Dedifferentiated amniotic fluid mesenchymal stem cell (primary cell): ENCODE results near the gene LRRC8D.

ENCODE experiments used
- DNase-seq: peaks from one replicate; pipeline ENCODE4 v3.0.0-alpha.2; 2016; ENCODE audit errors: extremely low spot score

The LRRC8D gene

DNA sequence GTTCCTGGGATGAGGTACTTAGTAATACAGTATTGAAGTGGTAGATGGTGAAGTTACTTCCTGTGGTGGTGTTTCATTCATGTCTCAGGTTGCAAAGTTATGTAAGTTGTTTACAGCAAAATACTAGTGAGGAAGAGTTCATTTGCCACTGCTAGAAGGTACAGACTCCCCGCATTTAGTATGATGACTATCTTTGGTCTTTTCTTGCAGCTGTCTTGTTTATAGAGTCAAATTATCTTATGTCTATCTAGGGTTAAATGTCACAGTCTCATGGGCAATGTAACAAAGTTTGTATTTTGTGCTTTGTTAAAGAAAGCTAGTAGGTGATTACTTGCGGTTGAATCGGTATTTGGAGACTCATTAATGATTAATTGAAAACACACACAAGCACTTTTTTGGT is 50.2 kb downstream of the LRRC8D start:
- no peak for DNase-seq

GRCh38 chr1:89871768-89872473 is 51.1 kb downstream of the LRRC8D start:
- DNase-seq = no peak

GRCh38 chr1:89872567-89872966 is 51.7 kb downstream of the LRRC8D start:
- no peak for DNase-seq

DNA sequence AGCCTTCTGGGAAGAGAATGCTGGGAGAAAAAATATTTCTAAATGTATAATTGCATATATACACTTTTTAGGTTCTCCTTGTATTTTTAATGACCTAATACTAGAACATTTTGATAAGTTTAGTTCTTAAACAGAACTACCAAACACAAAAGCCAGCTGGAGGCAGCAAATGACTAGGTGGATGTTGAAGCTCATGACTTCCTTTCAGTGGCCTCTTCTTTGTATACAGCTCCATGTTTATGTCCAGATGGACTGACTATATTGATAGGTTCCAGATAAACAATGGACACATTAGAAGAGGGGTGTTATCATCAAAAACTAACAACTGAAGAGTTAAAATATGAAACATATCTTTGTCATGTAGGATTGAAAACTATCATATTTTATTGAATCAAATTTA is 52.5 kb downstream of the LRRC8D start:
- no peak for DNase-seq

DNA sequence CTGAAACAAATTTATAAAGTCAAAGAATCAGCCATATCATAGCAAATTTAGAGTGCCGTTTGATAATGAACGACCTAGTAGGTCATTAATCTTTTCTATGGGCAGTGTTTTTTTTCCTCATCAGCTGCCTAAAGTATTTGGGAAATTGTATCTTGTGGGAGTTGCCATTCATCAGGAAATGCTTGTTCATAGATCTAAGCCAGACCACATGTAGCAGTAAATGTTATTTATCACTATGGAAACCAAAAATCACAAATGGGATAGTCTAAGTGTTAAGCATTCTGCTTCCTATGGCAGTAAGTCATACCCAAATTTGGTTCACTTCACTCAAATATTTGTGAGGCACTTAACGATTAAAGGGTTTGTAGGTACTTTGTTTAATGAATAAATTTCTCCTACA is 52.9 kb downstream of the LRRC8D start:
- peak; percentile 31 for DNase-seq

DNA sequence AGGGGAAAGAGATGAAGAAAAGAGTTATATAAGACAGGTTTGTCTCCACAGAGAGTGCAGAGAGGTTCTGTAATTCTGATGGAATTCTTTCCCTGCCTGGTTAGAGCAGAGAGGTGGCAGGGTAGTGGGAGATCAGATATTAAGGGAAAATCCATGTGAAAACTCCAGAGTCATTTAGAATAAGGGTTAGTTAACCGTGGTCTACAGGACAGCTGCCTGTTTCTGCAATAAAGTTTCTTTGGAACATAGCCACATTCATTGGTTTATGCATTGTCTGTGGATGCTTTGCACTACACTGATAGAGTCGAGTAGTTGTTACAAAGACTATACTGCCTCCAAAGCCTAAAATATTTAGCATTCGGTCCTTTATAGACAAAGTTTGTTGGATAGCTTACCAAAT is 55.6 kb downstream of the LRRC8D start:
- no peak for DNase-seq

- no peak for DNase-seq
Measured at GRCh38 chr1:89877756-89878155, 56.9 kb downstream of the LRRC8D start.

- no peak for DNase-seq
Measured at GRCh38 chr1:89878256-89878655, 57.4 kb downstream of the LRRC8D start.

GRCh38 chr1:89880679-89881078 is 59.8 kb downstream of the LRRC8D start:
- no peak for DNase-seq

DNA sequence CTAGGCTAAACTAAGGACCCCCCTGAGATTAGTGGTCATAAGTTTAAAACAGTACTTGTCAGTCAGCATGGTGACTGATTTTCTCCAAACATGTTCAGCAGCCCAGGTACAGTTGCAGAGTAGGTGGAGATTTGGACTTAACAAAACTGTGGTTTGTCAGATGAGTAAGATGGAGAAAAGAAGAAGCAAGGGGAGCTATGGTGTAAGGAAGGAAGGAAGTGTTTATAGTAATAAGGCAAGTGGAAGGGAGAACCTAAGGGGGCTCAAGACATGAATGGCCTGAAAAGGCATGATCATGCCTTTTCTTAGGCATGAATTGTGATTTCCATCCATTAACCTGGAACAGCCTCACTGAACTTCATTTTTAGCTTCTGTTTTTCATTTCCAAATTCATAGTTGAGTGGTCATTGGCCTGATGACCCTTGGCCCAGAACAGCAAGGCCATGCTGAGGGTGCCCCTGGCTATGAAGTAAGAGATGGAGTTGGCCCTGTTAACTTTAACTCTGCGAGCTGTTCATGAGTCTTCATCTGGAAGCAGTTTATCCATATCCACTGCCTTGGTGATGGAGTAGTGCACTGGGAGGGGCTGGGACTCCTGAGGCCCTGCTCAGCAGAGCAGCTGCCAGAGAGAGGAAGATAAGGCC is 60.7 kb downstream of the LRRC8D start:
- no peak for DNase-seq

- DNase-seq = no peak
Measured at GRCh38 chr1:89882348-89883029, 61.7 kb downstream of the LRRC8D start.

DNA sequence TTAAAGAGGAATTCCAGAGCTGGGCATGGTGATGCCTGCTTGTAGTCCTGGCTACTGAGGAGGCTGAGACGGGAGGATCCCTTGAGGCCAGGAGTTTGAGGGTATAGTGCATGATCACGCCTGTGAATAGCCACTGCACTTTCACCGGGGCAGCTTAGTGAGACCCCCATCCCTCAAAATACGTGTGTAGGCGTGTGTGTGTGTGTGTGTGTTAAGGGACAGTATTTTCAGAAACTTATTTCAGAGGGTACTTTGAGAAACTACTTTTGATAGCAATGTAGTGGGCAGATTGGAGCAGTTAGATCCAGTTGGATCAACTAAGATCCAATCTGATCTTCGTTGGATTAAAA is 62.2 kb downstream of the LRRC8D start:
- DNase-seq = no peak

DNA sequence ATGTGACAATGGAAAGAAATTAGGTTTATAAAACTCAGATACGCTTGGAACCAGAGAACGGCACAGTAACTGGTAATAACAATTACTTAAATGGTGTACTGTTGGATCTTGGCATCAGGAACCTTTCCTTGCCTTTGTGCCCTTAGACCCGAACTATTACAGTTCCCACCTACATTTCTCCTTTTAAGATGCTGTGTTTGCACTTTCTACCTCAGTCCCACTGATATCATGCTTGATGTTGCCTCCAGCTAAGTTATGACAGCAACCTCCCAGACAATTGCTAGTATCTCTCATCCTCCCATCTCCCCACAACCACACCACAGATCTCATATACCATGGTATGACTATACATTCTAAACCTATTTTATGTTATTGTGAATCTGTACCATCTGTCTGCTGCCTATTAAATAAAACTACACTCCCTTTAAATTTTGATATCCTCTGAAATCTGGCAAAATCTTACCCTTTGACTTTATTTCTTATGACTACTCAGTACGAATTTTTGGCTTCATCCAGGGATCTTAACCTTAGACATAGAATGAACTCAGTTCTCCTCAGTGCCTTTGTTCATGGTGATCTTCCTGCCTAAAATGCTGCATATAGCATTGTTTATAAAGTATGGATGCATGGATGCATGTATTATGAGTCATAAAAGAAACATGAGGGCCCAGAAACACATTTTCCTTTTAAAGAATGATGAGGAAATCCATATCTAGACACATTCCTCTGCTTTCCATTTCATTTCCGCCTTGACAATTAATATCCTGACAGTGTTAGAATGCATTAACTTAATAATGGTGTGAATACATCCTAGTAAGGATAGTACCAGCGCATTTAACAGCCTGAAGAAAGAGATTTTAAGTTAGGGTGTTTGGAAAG is 64.1 kb downstream of the LRRC8D start:
- DNase-seq = peak; percentile 40

- no peak for DNase-seq
Measured at GRCh38 chr1:89887270-89887669, 66.4 kb downstream of the LRRC8D start.

- no peak for DNase-seq
Measured at GRCh38 chr1:89887713-89888112, 66.9 kb downstream of the LRRC8D start.

DNA sequence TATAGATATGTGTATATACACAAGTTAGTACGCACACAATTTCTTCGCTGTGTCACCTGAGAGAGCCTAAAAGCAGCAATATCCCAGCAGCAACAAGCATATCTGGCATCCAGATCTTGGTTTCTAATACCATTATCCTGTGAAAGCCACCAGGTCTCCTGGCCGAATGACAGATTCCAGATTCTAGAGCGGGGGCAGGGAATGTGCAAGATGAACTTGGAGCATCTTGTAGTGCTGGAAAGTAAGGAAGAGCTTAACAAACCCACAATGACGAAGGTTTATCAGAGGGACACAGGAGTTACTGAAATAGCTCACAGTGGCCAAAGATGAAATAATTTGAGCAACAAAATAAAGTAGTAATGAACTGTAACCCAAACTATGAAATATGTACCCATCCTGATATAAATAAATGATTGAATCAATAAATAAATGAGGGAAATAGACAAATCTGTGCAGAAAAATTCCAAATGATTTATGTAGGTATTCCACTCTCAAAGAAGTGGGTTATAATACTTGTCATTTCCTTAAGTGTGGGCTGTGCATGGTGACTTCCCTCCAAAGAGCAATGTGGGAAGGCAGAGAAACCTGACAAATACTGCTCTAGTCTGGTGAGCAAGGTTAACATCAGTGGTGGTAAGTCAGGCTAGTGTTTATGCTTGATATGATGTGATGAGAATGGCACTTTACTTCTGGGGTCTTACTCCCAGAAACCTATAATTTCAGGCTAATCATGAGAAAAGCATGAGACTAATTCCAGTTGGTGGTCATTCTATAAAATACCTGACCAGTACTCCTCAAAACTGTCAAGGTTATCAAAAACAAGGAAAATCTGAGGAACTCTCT is 67.9 kb downstream of the LRRC8D start:
- DNase-seq = no peak

DNA sequence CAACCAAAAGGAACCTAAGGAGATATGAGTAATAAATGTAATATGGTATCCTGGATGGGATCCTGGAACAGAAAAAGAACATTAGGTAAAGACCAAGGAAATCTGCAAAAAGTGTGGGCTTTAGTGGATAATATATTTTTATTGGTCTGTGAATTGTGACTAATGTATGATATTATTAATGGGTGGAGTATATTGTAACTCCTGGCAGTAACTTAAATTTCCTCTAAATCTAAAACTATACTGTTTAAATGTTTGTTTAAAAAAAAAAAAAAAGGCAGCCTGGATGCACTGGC is 68.4 kb downstream of the LRRC8D start:
- no peak for DNase-seq

DNA sequence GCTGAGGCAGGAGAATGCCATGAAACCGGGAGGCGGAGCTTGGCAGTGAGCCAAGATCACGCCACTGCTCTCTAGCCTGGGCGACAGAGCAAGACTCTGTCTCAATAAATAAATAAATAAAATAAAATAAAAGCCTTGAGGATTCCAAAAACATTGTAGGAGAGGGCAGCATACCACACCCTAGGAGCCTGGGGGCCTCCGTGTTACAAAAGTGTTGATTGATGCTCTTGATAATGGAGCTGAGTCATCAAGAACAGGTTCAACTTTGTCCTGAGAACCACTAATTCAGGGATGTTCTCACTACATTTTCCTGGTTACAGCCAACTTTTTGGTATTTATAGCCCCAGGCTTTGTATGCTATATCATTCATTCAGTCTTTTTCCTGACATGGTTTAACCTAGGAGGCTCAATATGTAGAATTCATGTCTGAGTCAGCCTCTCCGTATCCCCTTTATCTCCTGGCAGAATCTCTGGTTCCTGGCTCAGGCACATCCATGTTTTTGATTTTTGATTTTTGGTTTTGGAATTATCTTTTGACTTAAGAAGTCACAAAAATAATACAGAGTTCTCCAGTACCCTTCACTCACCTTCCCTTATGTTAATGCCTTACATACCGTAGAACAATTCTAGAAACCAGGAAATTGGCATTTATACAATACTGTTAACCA is 69.4 kb downstream of the LRRC8D start:
- DNase-seq = no peak

DNA sequence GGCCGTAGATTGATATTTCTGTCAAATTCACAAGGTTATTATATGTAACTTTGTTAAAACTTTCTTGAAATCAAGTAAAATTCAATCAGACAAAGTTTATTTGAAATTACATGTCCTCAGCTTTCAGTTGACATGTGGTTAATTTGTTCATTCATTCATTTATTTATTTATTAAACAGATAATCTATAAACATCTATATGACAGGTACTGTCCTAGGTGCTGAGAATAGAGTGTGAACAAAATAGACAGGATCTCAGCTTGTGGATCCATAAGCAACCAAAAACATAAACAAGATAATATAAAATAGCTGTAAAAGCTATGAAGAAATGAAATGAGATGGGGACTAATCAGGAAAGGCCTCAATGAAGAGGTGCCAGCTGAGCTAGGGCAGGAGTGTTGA is 72.0 kb downstream of the LRRC8D start:
- DNase-seq = no peak

GRCh38 chr1:89894210-89895201 is 73.7 kb downstream of the LRRC8D start:
- DNase-seq = peak; percentile 83
